HT-29 (cell line): Measurements from ENCODE around the gene MED25. TPM values are rescaled to one million over a fixed set of nuclear protein-coding genes. Genes with fewer than 3 reads are reported as not detected.

Source experiments
- DNase-seq: peaks from one replicate; pipeline ENCODE4 v3.0.0-alpha.2; 2015; ENCODE audit warnings: low spot score
- total RNA-seq: library from RNA; depleted of rRNA; stranded (reverse); fragments of >200 nt; shearing (Covaris generic); gene quantifications from 2 replicates; pipeline ENCODE4 v1.2.3, GENCODE V29; 2014

MED25 gene
- total RNA-seq, 1 experiment from 2014 or later: 88.3 TPM

- DNase-seq: no peak
These were observed 26.3 kb downstream of the MED25 start for GRCh38 chr19:49844138-49845095.

- DNase-seq: no peak
These were observed 27.3 kb downstream of the MED25 start for GRCh38 chr19:49845414-49845813.

DNA sequence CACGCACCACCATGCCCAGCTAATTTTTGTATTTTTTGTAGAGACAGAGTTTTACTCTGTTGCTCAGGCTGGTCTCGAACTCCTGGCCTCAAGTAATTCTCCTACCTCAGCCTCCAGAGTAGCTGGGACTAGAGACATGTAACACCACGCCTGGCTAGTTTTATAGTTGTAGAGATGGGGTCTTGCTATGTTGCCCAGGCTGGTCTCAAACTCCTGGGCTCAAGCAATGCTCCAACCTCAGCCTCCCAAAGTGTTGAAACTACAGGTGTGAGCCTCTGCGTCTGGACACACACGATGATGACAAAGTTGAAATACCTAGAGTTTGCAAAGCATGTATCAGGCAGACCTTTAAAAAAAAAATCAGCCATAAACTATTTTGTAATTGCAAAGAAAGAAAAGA lies 28.3 kb downstream of the MED25 start:
- DNase-seq: no peak

- DNase-seq: peak; percentile 85
These were observed 29.9 kb downstream of the MED25 start for GRCh38 chr19:49847731-49848696.

- DNase-seq: no peak
These were observed 30.8 kb downstream of the MED25 start for GRCh38 chr19:49848938-49849337.

- DNase-seq: peak; percentile 28
These were observed 31.5 kb downstream of the MED25 start for GRCh38 chr19:49849433-49850220.

- no peak for DNase-seq
These were observed 32.1 kb downstream of the MED25 start for GRCh38 chr19:49850221-49850486.

DNA sequence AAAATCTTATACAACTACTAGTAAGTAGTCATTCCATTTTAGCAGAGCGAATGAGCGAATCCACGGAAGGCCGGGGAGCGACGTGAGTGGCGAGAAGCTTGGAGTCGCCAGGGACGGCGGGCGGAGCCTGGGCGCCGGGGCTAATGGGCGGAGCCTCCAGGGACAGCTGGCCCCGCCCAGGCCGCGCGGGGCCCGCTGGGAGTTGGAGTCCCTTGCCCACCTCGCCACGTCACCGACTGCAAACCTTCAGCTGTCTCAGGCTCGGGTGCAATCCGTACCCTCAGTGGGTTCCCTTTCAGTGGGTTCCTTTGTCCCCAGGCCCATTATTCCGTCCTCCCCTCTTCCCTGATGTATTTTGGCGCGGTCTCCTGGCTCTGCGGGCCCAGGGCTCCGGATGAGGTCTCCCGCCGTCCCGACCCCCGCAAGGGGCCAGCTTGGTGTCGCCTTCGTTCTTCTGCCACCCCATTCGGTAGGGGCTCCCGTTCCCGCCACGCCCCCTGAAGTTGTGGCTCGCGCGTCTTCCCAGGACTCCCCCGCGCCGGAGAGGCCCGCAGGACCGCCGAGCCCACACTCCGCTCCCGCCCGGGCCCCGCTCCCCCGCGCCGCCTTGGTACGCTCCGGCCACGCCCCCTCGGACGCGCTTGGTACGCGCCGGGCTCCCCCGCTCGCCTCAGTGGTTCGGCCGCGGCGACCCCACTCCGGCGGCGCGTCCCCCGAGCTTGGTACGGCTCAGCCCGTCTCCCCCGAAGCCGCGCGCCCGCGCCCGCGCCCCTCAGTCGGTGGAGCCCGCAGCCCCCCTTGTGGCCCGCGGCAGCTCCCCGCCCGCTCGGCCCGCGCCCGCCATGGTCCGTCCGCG lies 32.6 kb downstream of the MED25 start, which contains the start of gene PTOV1:
Gene PTOV1, plus strand, starts transcription at position 673 of the 856 bp plus-strand sequence.
- peak; percentile 99 for DNase-seq

- peak; percentile 38 for DNase-seq
These were observed 33.6 kb downstream of the MED25 start for GRCh38 chr19:49851456-49852259.

GRCh38 chr19:49852631-49853126 lies 34.6 kb downstream of the MED25 start:
- peak; percentile 16 for DNase-seq

- DNase-seq: no peak
These were observed 35.8 kb downstream of the MED25 start for GRCh38 chr19:49853852-49854377.

- no peak for DNase-seq
These were observed 36.5 kb downstream of the MED25 start for GRCh38 chr19:49854378-49855263.

- DNase-seq: no peak
These were observed 37.2 kb downstream of the MED25 start for GRCh38 chr19:49855277-49855675.

- DNase-seq: peak; percentile 29
These were observed 37.8 kb downstream of the MED25 start for GRCh38 chr19:49855676-49856573.

GRCh38 chr19:49856574-49857021 lies 38.5 kb downstream of the MED25 start:
- peak; percentile 23 for DNase-seq

DNA sequence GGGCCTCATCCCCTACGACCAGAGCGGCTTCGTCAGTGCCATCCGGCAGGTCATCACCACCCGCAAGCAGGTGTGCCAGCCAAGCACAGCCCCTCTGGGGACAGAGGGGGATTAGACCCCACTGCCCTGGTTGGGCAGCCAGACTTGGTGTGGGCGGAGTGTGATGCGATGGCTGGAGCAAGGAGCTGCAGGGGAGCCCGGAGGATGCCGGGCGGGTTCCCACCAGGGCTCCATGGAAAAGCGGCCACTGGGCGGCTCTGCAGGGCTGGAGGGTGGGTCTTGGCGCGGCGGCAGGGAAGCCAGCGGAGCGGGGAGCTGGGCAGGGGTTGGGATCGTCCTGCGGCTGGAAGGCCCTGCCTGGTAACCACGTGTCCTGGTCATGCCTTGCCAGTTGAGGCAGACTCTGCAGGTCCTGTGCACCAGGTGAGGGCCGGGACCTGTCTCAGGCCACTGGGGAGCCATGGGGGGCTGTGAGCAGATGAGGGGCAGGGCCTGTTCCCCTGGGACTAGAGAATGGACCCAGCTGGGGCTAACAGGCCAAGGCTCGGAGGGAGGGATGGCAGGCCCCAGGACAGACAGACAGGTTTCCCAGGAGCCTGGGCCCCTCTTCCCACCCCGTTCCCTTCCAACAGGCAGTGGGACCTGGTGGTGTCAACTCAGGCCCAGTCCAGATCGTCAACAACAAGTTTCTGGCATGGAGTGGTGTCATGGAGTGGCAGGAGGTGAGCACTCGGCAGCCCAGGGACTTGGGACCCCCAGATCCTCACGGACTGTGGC lies 39.2 kb downstream of the MED25 start:
- peak; percentile 49 for DNase-seq

DNA sequence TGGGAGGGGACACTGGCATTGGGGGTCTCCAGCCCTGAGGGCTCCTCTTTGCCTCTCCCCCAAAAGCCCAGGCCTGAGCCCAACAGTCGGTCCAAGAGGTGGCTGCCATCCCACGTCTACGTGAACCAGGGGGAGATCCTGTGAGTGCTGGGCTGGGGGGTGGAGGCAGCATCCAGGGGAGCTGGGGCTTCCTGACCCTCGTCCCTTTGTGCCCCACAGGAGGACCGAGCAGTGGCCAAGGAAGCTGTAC lies 39.7 kb downstream of the MED25 start:
- no peak for DNase-seq
